ENCODE data around the gene KLK6.

Gene KLK6

DNA sequence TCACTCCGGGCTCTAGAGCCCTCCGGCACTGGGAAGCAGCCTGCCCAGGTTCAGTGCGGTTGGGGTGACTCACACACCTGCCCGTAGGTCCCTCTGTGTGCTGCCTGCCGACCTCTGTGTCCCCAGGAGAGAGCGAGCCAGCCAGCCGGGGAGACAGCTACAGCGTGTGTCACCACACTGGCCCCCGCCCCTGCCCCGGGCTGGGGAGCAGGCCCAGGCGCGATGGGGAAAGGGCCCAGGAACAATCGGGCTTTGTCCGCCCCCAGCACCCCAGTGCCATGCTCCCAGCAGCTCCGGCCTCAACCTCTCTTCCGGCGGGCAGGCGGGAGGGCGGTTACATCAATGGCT lies at the start of gene KLK6:
Gene KLK6, minus strand, starts transcription at position 179 of the 348 bp plus-strand sequence. CDS start 1,487 bp downstream, outside the sequence.
- no peak for FAIRE-seq

DNA sequence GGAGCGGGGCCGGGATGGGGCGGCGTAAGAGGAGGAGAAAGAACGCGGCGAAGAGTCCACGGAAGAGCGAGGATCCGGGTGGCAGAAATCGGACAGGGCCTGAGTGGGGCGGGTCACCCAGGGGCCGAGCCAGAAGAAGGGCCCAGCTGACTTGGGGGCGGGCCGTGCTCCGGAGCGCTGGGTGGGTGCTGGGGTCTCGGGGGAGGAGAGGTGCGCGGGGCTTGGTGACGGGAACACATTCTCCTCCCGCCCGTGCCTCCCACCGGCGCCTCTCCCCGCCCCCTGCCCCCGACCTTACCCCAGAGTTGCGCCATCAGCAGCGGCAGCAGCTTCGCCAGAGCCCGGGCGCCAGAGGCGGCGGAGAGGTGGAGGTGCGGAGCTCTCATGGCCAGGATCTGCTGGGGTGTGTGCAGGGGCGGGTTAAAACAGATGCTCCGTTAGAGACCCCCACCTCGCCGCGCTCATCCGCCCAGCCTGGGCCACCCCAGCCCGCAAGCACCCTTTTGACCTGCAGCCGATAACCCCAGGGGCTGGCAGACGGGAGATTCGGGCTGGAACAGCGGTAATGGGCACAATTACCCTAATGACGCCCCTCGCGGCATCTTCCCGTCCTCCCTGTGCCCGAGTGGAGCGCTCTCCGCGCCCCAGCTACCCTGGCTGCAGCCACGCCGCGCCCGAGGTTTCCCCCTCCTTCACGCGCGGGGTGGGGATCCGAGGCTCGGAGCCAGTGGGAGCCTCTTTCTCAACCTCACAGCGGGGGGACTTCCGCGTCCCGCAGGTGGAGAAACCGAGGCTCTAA lies 49.6 kb upstream of the KLK6 start:
- no peak for FAIRE-seq

DNA sequence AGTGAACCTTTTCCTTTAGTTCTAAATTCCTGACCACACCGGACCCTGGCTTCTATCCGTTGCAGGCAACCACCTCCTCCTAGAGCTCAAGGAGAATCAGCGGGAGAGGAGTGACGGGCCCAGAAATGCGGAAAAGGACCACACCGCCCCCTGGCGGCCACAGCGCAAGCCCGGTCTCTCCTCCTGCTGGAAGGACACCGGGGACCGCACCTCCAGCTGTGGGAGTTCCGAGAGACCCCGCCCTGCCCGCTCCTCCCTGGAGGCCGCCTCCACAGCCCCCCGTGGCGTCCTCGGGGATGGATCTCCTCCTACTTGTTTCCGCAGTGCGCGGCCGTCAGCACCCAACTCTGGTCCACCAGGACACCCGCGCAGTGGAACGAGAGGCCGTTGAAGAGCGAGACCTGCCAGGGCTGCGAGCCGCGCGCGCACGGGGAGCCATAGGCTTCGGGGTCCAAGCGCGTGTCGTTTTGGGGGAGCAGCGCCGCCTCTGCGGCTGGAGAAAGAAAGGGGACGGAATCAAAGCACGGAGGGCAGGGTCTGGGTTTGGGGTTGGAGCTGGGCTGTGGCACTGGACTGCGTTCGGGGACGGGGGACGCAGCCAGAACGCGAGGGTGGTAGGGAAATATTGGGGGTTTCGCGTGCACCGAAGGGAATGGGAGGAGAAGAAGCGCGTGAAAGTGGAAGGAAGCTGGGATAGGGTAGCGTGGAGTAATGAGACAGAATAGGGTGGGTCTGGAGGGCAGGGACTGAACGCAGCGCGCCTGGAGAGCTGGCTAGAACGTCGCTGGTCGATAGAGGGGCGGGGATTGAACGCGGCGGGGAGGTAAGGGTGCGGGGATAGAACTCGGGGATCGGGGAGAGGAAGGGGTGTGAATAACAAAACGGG lies 47.6 kb upstream of the KLK6 start:
- FAIRE-seq: no peak

DNA sequence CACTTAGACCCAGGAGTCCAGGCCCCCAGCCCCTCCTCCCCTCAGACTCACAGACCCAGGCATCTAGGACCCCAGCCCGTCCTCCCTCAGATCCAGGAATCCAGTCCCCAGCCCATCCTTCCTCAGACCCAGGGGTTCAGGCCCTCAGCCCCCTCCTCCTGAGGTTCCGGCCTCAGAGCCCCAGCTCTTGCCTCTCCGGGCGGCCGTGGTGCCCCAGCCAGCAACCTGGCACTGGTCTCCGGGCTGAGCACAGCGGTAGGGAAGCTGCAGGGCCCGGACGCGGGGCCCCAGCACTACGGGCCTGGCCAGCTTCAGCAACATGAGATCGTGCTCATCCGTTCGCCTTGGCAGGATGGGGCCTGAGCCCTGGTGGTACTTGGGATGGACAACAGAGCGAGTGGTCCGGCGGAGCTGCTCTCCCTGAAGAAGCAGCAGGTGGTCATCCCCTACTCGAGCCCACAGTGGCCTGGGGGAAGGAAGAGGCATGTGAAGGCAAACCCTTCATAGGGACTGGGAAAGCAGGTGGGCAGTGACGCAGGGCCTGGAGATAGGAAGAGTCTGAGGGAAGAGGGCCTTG lies 46.4 kb upstream of the KLK6 start:
- no peak for FAIRE-seq

DNA sequence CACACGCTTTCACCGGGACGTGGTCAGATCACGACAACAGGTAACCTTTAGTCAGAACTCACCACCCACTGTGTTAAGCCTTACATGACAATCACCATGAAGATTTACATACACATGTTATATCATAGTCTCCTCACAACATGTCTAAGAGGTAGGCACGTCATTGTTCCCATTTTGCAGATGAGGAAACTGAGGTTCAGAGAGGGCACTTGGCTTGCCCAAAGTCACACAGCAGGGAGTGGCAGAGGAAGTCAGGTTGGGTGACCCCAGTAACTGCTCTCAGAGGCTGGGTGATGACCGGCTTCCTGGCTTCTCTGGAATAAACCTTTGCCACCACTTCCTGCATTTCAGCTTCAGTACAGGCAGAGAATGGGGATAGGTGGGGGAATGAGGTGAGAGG lies 44.9 kb upstream of the KLK6 start:
- no peak for FAIRE-seq

DNA sequence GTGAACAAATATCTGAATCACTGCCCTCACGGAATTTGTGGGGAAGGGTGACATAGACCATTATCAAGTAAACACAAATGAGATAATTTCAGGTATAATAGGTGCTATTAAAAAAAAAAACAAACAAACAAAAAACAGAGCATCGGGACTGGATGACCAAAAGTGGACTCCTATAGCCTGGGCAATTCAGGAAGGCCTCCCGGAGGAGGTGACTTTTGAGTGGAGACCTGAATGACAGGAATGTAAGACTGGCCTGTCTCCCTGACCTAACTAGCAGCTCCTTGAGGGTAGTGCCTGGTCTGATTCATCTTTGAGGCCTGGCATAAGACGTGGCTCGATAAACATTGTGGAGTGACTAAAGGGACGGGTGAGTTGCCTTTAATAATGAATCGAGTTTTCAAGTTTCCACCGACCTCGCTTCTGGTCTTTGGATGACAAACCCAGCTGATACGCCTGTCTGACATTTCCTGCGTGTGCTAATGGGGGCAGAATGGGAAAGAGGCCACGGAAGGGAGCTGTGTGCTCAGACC lies 43.3 kb upstream of the KLK6 start:
- no peak for FAIRE-seq

DNA sequence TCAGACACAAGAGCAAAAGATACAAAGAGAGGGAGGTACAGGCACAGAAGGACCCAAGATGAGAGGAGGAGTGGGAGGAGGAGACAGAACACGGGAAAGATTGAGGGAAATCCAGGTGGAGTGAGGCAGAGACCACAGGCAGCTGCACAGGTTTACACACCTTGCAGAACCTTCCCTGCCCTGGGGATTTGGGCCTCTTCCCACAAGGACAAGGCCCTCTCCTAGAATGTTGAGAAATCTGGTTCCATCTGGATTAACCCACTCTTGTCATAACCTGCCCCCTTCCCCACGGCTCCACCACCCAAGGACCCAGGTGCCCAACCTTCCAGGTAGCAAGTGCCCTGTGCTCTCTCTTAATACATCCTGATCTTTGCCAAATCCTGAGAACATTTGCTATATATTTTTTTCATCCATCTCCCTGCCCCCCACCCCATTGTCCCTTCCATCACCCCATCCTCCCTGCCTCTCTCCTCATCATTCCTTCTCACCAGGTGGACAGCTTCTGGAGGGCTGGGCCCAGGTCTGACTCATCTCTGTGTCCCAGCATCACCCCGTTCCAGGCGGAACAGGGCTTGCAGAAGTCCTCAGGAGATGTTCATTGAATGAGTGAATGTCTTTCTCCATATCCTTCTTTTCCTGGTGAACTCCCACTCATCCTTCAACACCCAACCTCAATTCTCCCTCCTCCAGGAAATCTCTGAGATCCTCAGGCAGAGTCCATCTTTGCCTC lies 40.8 kb upstream of the KLK6 start:
- FAIRE-seq: no peak

DNA sequence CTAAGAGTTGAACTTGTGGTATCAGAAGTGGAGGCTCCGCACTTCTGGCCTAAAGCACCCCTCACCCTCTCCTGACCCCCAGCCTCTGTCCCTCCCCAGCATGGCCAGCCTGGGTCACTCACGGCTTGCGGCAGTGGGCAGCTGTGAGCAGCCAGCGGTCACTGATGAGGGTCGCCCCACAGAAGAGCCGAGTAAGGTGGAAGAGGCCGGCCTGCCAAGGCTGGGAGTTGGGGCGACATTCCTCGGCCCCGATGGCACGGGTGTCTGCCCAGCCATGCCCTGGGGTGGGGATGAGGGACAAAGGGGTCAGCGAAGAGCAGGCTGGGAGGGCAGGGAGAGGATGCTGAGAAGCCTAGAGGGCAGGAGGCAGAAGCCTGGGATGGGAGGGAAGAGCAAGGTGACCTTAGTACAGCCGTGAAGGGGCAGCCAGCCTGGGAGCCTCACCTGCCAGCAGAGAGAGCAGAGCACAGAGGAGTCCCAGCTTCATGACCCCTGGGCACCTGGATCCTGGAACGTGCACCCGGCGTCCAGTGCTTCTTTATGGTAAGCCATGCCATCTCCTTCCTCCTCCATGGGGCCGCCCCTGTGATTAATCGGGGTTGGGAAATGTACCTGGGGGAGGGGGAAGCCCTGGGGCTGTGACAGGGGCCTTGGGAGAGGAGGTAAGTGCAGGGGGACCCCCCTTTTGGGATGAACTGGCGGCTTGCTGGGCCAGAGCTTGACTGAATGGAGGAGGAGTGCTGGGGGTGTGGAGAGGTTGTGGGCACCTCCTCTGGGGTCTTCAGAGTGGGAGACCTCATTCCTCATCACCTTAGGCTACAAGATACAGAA lies 39.9 kb upstream of the KLK6 start:
- no peak for FAIRE-seq

DNA sequence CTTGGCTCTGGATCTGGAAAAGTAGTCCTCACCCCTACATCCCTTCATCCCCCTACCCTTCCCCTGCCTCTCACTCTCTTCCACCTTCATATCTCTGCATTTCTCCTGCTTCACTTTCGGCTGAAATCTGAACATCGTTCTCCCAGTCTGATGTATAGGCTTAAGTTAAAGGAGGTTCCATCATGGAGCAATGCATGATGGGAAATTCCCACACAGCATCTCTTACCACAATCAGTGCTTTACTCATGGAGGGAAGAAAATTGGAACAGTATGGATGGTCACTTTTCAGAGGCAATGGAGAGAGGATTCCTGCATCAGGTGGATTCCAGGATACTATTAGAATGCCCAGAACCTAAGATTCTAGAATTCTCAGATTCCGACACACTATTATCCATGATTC lies 38.1 kb upstream of the KLK6 start:
- no peak for FAIRE-seq

DNA sequence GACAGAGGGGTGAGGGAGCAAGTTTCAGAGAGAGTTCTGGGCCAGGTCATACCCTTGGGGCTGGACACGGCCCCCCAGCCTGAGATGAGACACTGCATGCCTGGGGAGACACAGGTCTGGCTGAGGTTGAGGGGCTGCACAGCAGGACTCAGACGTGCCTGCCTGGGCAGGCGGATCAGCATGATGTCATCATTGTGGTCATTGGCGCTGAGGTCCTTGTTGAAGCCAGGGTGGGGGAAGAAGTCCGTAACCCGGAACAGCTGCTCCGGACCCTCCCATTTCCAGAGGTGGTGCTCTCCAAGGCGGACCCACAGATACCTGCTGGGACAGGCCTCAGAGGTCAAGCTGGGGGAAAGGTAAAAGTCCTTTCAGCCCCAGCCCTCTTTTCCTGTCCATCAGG lies 37.0 kb upstream of the KLK6 start:
- FAIRE-seq: no peak

DNA sequence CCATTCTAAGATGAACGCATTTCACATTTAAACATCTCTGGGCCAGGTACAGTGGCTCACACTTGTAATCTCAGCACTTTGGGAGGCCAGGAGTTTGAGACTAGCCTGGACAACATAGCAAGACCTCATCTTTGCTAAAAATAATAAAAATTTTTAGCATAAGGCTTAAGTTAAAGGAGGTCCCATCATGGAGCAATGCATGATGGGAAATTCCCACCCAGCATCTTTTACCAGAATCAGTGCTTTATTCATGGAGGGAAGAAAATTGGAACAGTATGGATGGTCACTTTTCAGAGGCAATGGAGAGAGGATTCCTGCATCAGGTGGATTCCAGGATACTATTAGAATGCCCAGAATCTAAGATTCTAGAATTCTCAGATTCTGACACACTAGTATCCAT lies 35.9 kb upstream of the KLK6 start:
- FAIRE-seq: no peak

DNA sequence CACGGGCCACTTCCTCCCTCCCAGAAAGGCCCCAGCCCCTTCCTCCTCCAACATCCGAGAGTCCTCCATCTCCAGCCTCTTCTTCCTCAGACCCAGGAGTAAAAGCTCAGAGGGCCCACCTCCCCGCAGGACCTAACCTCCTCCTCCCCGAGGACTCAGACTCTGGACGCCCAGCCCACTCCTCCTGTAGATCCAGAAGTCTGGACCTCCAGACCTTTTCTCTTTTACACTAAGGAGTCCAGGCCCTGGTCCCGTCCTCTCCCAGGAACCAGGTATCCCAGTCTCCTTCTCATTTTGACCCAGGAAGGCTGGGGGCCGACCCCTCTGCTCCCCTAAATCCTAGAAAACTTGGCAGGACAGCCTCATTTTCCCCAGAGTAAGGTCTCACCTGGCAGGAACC lies 33.9 kb upstream of the KLK6 start:
- FAIRE-seq: no peak

DNA sequence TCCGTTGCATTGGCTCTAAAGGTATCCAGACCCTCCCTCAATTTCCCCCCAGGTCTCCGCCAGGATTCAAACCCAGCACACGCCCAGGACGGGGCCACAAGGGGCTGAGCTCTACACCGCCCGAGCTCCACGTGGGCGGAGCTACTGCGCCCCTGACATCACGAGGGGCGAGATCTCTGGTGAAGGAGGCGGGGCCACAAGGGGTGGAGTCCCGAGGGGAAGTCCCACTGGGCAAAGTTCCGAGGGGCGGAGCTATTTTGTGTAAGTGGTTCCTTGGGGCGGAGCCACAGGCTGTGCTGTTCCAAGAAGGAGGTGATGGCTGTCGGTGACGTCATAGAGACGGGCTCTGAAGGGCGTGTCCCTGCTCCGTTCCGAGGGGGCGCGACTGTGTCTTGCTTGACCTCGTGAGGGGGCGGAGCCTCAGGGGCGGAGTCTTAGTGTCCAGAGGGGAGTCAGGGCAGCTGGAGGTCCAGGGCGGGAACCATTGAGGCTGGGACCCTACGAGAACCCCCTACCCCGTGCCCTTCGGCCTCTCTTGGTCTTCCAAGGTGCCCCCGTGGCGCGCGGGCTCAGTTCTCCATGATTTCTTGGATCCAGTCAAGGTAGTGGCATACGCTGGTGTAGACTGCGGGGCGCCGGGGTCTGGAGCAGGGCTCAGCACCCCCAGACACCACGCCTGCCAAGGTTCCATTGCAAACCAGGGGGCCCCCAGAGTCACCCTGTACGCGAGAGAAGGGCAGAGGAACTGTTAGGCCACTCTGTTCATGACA lies 33.3 kb upstream of the KLK6 start:
- no peak for FAIRE-seq

DNA sequence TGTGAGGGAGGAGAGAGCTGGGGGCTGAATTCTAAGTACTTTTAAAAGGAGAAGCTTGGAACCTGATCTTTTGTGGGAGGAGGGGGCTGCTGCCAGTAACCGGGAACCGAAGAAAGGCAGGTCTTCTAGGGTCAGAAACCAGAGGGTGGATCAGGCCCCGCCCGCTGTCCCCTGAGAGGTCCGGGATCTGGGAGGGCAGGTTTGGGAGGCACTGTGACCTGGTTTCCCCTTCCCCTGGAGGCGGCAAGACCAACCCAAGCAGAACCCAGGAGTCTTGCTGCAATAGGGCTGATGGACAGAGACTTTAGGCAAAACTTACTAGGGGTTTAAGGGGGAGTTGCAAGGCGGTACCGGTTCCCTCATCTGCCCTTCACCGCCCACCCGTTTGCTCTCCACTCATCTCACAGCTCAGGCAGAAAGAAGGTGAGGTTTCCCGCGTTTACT lies 32.7 kb upstream of the KLK6 start:
- FAIRE-seq: no peak

DNA sequence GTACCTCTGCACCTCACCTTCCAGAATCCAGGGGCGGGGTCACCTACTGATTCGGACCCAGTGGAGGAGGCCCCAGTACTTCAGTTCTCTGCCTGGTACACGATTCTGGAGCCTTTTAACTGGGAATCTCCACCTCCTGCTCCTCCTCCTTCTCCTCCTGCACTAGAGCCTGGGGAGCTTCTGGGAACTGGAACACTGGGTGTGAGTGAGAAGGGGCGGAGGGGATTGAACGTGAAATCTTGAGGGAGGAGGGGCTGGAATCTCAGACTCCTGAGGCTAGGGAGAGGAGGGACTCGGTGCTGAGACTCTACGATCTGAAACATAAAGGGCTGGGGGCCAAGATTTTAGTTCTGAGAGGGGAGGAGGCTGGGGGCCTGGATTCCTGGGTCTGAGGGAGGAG lies 32.1 kb upstream of the KLK6 start, which contains the start of gene KLK8:
Gene KLK8, minus strand, starts transcription at position 90 of the 400 bp plus-strand sequence. CDS start 437 bp downstream, outside the sequence.
- FAIRE-seq: no peak

DNA sequence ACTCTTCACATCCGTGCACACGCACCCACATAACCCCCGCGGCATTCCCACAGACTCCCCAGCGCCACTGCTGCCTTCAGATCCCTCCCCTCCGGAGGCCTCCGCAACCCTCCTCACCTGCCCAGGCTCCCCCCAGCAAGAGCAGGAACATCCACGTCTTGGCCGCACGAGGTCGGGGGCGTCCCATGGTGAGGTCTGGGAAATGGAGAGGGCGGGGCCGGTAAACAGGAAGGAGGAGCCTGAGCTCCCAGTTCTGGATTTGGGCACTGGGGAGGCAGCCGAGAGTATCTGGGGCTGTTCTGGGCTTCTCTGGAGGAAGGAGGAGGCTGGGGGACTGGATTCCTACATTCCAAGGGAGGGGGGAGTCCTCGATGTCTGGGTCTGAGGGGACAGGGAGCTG lies 31.6 kb upstream of the KLK6 start:
- FAIRE-seq: no peak

DNA sequence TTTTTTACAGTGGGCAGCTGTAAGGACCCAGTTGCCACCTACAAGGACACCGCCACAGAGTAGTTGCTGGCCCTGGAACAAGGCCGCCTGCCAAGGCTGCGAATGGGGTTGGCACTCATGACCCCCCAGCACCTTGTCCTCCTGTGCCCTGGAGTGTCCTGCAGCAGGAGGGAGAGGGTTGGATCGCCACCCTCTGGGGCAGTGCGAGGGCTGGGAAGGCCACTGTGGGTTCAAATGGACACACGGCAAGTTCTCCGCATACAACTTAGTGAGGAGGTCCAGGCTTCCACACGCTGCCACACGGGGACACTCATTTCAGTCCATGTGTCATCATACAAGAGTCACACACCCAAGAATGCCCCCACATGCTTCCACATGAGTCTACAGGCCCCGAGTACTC lies 31.0 kb upstream of the KLK6 start:
- FAIRE-seq: no peak

DNA sequence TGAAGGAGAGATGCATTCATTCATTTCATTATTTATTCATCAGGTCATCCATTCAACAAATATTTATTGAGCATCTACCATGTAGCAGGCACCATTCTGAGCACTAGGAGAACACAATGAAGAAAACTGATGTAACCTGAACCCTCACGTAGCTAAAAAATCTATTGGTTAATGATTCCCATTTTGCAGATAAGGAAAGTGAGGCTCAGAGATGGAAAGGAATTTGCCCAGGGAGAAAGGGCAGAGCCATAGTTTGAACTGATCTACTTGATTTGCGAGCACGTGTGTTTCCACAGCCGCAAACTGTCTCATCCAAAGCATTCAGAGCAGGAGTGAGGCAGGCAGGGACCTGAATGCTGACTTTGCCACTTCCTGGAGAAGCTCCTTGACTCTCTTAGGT lies 29.3 kb upstream of the KLK6 start:
- no peak for FAIRE-seq

DNA sequence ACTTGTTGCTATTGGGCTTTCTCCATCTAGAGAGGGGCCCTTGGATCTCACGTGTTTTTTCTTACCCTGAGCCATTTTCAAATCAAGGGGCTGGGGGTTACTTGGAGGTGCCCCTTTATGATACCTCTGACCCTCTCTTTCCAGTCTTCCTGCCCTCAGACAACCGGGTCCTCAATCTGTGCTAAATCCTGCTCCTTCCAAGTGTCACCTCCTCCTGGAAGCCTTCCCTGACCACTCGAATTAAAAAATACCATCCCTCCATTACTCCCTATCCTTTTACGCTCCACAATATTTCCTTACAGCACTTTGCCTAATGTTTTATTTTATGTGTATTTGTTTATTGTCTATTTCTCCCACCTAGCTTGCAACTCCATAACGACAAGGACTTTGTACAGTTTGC lies 28.7 kb upstream of the KLK6 start:
- no peak for FAIRE-seq

DNA sequence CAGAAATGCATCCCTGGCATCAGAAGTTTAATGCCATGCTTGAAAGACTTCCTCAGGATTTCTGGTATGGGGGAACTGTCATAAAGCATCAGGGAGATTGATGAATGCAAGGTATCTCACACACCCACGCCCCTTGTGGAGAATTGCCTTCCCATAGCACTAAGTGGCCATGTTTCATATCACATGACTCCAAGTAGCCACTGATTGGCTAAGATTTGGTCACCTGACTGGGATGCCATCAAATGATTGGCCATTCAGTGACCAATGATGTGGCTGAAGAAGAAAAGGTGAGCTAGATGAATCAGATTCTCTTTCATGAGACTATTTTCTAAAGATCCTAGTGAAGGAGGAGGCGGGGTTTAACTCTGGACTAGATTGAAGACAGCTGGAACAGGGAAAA lies 24.7 kb upstream of the KLK6 start:
- FAIRE-seq: no peak

DNA sequence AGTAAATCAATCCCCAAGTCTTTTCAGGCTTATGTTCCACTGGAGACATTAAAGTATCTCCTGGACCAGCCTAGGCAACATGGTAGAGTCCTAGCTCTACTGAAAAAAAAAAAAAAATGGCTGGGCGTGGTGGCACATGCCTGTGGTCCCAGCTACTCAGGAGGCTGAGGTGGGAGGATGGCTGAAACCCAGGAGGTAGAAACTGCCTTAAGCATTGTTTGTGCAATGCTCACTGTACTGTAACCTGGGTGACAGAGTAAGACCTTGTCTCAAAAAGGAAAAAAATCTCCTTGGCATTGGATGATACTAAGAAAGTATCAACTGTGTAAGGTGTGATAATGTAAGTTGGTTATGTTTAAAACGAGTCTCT lies 23.3 kb upstream of the KLK6 start:
- no peak for FAIRE-seq

Data from A204.1 (cell line).